Kasumi-1 (cell line): ENCODE measurements around the gene HIPK3.
"Not testable (repeated sequence)": the region's sequence is repeated elsewhere in the genome, so short reads cannot be mapped to it uniquely, and the experiment has no call there.

ENCODE experiments used
- DNase-seq, 2 experiments: peaks; one replicate each; lab custom pipeline; 2025; lab: John Stamatoyannopoulos, UW

HIPK3 gene

GRCh38 chr11:33306821-33307220 is 49.6 kb downstream of the HIPK3 start:
- DNase-seq, result not testable (repeated sequence)

- DNase-seq, result no peak
Observed at GRCh38 chr11:33307984-33308383, 50.8 kb downstream of the HIPK3 start.

GRCh38 chr11:33309118-33309517 is 51.9 kb downstream of the HIPK3 start:
- DNase-seq, result no peak

- peak in 1 of 2 experiments; percentile 23 for DNase-seq
Observed at GRCh38 chr11:33310720-33311500, 53.7 kb downstream of the HIPK3 start.

- no peak for DNase-seq
Observed at GRCh38 chr11:33311680-33312079, 54.5 kb downstream of the HIPK3 start.

GRCh38 chr11:33315822-33316221 is 58.6 kb downstream of the HIPK3 start:
- no peak for DNase-seq

GRCh38 chr11:33317662-33318061 is 60.5 kb downstream of the HIPK3 start:
- DNase-seq, result no peak

- no peak for DNase-seq
Observed at GRCh38 chr11:33320016-33320813, 63.0 kb downstream of the HIPK3 start.

GRCh38 chr11:33320814-33321330 is 63.7 kb downstream of the HIPK3 start:
- no peak for DNase-seq

- peak; percentile 15 to 17 for DNase-seq
Observed at GRCh38 chr11:33321422-33321821, 64.2 kb downstream of the HIPK3 start.

- peak; percentile 30 to 41 for DNase-seq
Observed at GRCh38 chr11:33323421-33323820, 66.2 kb downstream of the HIPK3 start.

GRCh38 chr11:33324302-33324985 is 67.3 kb downstream of the HIPK3 start:
- peak; percentile 88 to 90 for DNase-seq

GRCh38 chr11:33325451-33325850 is 68.3 kb downstream of the HIPK3 start:
- DNase-seq, result no peak

GRCh38 chr11:33329705-33330329 is 72.6 kb downstream of the HIPK3 start:
- DNase-seq, result peak; percentile 80 to 84

- peak; percentile 50 to 83 for DNase-seq
Observed at GRCh38 chr11:33333816-33334215, 76.6 kb downstream of the HIPK3 start.

GRCh38 chr11:33334627-33335026 is 77.4 kb downstream of the HIPK3 start:
- no peak for DNase-seq

GRCh38 chr11:33339247-33339646 is 82.1 kb downstream of the HIPK3 start:
- DNase-seq, result no peak

GRCh38 chr11:33344611-33345010 is 87.4 kb downstream of the HIPK3 start:
- peak; percentile 67 to 74 for DNase-seq

- DNase-seq, result no peak
Observed at GRCh38 chr11:33347490-33348125, 90.4 kb downstream of the HIPK3 start.

GRCh38 chr11:33350287-33350686 is 93.1 kb downstream of the HIPK3 start:
- DNase-seq, result no peak

GRCh38 chr11:33358150-33358831 is 101.1 kb downstream of the HIPK3 start:
- DNase-seq, result peak in 1 of 2 experiments; percentile 8
